IPS-15b (cell line): Measurements from ENCODE around the gene PPA2.

Experiments
- H3K27me3 ChIP-seq: one replicate; pipeline ENCODE4 v1.6.1; 2013; ENCODE audit warnings: low read length; ENCODE audit not compliant: control insufficient read depth, insufficient read depth
- H3K36me3 ChIP-seq: one replicate; pipeline ENCODE4 v1.6.1; 2013; ENCODE audit warnings: low read length; ENCODE audit not compliant: control insufficient read depth, insufficient read depth
- H3K4me1 ChIP-seq: one replicate; pipeline ENCODE4 v1.6.1; 2013; ENCODE audit warnings: mild to moderate bottlenecking, low read length; ENCODE audit not compliant: control insufficient read depth, insufficient read depth
- H3K4me3 ChIP-seq: one replicate; pipeline ENCODE4 v1.5.1; 2013; ENCODE audit warnings: low read depth, low read length
- H3K9ac ChIP-seq: one replicate; pipeline ENCODE4 v1.6.1; 2013; ENCODE audit warnings: low read depth, mild to moderate bottlenecking, low read length
- H3K9me3 ChIP-seq: one replicate; pipeline ENCODE4 v1.6.1; 2013; ENCODE audit warnings: mild to moderate bottlenecking, low read length; ENCODE audit not compliant: control insufficient read depth, insufficient read depth

The PPA2 gene

DNA sequence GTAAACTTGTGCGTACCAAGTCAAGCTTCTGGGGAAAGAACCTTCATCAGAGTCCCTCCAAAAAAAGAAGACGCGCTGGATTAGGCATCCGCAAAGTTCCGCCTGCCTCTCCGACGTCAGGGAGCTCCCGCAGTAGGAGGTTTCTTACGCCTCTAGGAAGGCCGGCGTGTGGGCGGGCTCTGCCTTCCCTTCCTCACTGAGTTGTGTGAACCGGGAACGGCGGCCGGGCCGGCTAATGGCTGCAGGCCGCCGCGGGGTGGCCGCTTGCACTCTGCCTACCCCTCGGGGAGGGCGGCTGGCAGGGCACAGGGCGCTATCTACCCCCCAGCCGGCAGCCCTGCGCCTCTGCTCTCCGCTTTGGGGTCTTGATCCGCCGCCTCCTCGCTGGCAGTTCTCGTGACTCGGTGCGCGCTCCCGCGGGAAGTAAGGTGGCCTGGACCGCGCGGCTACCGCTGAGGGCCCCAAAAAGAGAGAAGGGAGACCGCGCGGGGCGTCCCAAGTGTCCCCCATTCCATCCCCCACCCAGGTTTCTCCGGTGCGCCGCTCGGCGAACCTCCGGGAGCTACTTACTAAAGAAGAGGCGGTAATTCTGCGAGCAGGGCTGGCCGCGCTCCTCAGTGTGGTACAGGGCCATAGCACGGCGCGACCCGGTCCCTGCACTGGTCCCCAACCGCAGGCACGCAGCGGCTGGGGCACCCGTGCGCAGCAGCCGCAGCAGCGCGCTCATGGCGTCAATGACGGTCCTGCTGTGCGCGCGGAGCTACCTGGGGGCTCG is at the start of gene PPA2:
Gene PPA2, minus strand, starts transcription at position 739 of the 775 bp plus-strand sequence. Its CDS starts 12 bp downstream, at position 727.
- Histone ChIP-seq H3K36me3 (no peaks in the 10 kb centered on the region), H3K9ac (peak within 1 kb of the TSS; percentile 86), H3K4me1 (peaks cover 4% of the 10 kb centered on the region), H3K9me3 (no peaks in the 10 kb centered on the region), H3K4me3 (peak within 1 kb of the TSS; percentile 85), H3K27me3 (peaks cover 5% of the 10 kb centered on the region)

DNA sequence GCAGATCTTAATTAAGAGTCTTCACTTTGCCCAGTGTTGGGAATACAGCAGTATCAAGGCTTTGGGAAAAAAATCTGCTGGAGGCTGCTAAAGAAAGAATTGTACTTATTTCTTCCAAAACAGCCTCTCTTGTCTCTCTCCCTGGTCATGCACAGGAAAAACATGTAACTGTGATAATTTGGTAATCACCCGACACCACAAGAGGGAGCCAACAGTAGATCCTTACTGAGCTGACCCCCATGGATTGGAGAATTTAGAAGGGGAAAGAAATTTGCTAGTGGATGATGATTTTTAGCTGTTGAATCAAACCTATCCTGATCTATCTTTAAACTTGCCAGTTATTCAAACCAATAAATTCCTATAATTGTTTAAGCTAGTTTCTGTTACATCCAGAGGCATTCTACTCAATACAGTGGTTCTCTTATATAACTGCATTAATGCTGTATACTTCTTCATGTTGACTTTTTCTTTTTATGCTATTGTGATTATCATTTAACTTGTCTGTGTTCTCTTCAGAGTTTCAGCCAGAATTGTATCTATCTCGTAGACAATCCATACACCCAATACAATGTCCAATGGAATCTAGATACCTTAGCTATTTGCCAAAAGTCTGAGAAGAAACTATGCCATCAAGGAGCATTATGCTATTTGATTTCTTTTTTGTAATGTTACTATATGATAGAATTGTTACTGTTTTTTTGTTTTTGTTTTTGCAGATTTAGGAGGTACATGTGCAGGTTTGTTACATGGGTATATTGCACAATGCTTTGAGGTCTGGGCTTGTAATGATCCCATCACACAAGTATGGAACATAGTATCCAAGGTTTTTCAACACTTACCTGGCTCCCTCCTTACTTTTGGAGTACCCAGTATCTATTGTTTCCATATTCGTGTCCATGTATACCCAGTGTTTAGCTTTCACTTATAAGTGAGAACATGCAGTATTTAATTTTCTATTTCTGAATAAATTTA is 47.2 kb upstream of the PPA2 start:
- no peaks in the 10 kb centered on the region for H3K27me3 ChIP-seq
- no peak overlapping the region for H3K9ac ChIP-seq
- H3K4me3 ChIP-seq, result no peak overlapping the region
- no peaks in the 10 kb centered on the region for H3K9me3 ChIP-seq
- no peaks in the 10 kb centered on the region for H3K36me3 ChIP-seq
- no peaks in the 10 kb centered on the region for H3K4me1 ChIP-seq

DNA sequence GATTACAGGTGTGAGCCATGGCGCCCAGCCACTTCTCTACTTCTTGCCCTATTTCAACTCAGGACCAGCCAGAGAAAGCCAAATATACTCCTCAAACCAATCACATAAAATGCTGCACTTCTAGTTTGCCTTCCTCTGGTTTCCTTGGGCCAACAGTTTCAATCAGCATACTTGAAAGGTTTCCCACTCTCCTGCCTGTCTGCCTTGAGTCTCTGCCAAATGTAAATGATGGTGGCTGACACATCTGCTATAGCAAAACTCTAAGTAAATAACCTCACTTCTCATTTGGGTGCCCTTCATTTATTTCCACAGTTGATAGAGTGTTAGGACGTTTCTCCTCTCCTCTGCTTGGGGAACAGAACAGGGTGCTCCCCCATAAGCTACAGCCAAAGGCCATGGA is 36.4 kb upstream of the PPA2 start:
- H3K4me1 ChIP-seq, result no peaks in the 10 kb centered on the region
- no peaks in the 10 kb centered on the region for H3K27me3 ChIP-seq
- no peak overlapping the region for H3K4me3 ChIP-seq
- no peak overlapping the region for H3K9ac ChIP-seq
- H3K36me3 ChIP-seq, result no peaks in the 10 kb centered on the region
- no peaks in the 10 kb centered on the region for H3K9me3 ChIP-seq

DNA sequence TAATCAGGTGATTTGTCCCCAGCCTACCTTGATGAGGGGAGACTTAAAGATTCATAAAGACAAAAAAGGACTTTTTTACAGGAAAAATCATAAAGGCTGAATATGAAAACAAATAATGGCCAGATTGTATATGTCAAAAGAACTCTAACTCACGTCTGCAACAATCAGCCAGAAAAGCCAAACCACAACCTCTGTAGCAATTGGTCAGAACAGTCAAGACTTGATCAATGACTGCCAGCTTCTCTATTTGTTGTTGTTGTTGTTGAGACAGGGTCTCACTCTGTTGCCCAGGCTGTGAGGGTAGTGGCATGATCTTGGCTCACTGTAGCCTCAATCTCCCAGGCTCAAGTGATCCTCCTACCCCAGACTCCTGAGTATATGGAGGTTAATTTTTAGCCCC is 35.9 kb upstream of the PPA2 start:
- Histone ChIP-seq H3K9me3 (no peaks in the 10 kb centered on the region), H3K4me1 (no peaks in the 10 kb centered on the region), H3K27me3 (no peaks in the 10 kb centered on the region), H3K9ac (no peak overlapping the region), H3K4me3 (no peak overlapping the region), H3K36me3 (no peaks in the 10 kb centered on the region)

DNA sequence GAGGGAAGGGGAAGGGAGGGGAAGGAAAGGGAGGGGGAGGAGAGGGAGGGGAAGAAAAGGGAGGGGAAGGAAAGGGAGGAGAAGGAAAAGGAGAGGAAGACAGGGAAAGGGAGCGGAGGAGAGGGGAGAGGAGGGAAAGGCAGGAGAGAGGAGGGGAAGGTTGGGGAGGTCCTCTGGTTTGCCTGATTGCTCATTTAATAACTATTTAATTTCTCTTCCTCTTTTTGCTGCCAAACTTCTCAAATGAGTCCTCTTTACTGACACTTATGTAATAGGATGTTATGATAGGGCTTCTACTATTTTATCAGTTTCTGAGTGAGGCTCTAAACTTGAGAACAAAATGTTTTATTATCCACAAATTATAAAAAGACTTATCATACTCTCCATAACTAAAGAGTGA is 35.4 kb upstream of the PPA2 start:
- no peak overlapping the region for H3K9ac ChIP-seq
- H3K4me3 ChIP-seq, result no peak overlapping the region
- no peaks in the 10 kb centered on the region for H3K27me3 ChIP-seq
- H3K4me1 ChIP-seq, result no peaks in the 10 kb centered on the region
- H3K9me3 ChIP-seq, result no peaks in the 10 kb centered on the region
- H3K36me3 ChIP-seq, result no peaks in the 10 kb centered on the region

DNA sequence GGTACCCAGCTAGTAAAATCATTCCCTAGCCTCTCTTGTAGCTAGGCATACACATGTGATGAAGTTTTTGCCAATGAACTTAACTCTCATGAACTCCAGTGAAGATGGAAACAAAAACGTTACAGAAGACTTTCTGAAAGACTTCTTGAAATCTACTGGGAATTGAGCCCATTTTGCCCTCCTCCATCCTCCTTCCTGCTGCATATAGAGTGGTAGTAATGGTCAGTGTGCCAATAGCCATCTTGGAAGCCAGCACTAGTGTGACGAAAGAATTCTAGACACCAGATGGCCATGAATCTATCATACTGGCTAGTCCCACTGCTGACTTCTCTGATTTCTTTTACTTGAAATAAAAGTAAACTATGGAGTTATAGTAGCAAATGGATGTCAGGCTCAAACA is 30.9 kb upstream of the PPA2 start:
- Histone ChIP-seq H3K9ac (no peak overlapping the region), H3K27me3 (no peaks in the 10 kb centered on the region), H3K4me3 (no peak overlapping the region)

DNA sequence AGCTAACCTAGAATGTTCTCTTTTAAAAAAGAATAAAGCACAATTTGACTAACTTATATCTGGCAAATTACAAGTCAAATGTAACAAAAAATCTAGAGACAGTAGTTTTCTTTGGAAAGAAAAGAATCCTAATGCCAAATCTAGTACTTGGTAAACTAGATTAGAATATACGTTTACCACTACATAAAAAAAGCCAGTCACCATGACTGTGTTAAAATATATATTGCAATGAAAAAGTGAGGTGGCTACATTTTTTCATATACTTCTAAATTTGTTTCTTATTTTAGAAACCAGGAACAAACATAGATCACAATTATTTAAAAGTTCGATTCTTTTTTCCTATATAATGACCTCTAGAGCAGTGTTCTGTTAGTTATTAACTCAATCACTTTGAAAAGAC is 29.6 kb upstream of the PPA2 start:
- Histone ChIP-seq H3K4me1 (no peaks in the 10 kb centered on the region), H3K36me3 (no peaks in the 10 kb centered on the region), H3K27me3 (no peaks in the 10 kb centered on the region), H3K9ac (no peak overlapping the region), H3K4me3 (no peak overlapping the region), H3K9me3 (no peaks in the 10 kb centered on the region)

More for the DNA sequence above, 30.9 kb upstream of the PPA2 start:
- no peaks in the 10 kb centered on the region for H3K4me1 ChIP-seq
- H3K36me3 ChIP-seq, result no peaks in the 10 kb centered on the region
- H3K9me3 ChIP-seq, result no peaks in the 10 kb centered on the region

DNA sequence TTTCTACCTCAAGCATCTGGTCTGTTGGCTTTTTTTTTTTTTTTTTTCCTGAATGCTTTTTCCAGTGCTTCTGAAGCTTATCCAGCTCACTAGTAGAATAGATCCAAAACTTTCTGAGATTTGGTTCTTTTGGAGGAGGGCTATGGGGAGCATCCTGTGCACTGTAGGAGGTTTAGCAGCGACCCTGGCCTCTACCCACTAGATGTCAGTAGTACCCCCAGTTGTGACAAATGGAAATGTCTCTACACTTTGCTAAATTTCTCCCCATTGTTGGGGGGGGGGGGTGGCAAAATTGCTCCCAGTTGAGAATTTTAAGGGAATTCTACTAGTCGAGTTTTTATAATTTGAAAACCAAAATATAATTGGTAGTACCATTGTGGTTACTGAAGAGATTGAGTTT is 23.0 kb upstream of the PPA2 start:
- Histone ChIP-seq H3K9ac (no peak overlapping the region), H3K27me3 (no peaks in the 10 kb centered on the region), H3K4me1 (no peaks in the 10 kb centered on the region), H3K4me3 (no peak overlapping the region), H3K36me3 (no peaks in the 10 kb centered on the region), H3K9me3 (no peaks in the 10 kb centered on the region)

DNA sequence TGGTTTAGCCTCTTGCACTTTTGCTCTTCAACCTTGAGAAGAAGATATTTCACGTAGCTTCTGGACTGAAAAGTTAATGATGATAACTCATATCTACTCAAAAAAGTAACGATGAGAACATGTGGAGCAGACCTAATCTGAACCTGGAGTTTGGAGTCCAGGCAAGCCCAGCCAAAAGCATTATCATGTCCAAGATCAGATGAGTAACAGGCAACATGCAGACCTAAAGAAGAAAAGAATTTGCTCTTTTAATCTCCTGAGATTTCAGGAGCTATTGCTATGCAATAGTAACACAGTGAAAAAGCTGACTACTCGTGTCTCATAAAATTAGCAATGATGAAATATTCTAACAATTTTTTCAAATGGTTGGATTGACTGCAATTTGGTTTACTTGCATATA is 21.8 kb upstream of the PPA2 start:
- H3K9ac ChIP-seq, result no peak overlapping the region
- no peaks in the 10 kb centered on the region for H3K27me3 ChIP-seq
- no peaks in the 10 kb centered on the region for H3K9me3 ChIP-seq
- H3K36me3 ChIP-seq, result no peaks in the 10 kb centered on the region
- H3K4me1 ChIP-seq, result no peaks in the 10 kb centered on the region
- no peak overlapping the region for H3K4me3 ChIP-seq

DNA sequence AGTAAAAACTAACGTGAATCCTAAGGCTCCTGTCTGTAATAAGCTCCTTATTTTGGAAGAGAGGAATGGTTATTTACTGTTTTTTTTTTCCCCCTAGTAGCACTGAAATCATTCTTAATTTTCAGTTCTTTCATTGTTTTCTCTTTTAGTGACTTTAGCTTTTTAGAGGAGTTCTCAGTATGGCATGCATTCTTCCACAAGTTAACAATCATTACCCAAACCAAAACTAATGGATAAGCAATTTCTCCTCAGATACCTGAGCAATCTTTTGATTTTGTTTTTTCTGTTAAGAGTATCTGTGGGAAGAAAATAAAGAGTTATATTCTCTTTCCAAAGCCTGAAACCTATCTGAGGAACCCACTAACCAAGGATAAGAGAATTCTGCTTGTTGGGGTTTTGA is 16.7 kb upstream of the PPA2 start:
- Histone ChIP-seq H3K27me3 (no peaks in the 10 kb centered on the region), H3K4me3 (no peak overlapping the region), H3K9me3 (peaks cover 3% of the 10 kb centered on the region), H3K36me3 (no peaks in the 10 kb centered on the region), H3K4me1 (no peaks in the 10 kb centered on the region), H3K9ac (no peak overlapping the region)

DNA sequence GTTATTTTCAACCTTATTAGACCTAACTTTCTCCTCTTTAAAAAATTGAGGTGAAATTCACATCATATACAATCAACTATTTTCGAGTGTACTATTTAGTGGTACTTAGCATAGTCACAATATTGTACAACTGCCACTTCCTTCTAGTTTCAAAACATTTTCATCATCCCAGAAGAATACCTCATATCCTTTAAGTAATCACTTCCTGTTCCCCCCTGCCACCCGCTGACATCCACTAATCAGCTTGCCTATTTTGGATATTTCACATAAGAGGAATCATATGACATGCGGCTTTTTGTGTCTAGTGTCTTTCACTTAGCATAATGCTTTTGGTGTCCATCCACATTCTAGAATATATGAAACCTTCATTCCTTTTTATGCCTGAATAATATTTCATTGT is 10.0 kb upstream of the PPA2 start:
- H3K27me3 ChIP-seq, result no peaks in the 10 kb centered on the region
- H3K9me3 ChIP-seq, result no peaks in the 10 kb centered on the region
- no peak overlapping the region for H3K9ac ChIP-seq
- H3K36me3 ChIP-seq, result no peaks in the 10 kb centered on the region
- no peaks in the 10 kb centered on the region for H3K4me1 ChIP-seq
- no peak overlapping the region for H3K4me3 ChIP-seq

DNA sequence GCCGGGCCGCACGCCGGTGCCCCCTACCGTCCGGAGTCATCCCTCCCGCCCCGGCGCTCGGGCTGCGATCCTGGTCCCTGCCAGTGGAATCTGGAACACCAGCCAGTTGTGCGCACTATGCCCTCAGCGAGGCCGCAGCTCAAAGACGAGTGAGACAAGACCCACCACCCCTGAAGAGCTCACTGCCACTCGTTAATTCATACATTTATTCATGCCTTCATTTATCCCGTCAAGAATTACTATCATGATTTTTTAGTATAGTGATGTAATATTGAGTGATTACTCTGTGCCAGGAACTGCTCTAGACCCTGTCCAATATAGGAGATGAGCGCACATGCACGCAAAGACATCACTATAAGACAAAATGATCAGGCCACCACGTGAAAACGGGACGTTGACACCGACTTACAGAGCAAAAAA is 247 bp upstream of the PPA2 start:
- H3K9ac ChIP-seq, result no peak overlapping the region
- H3K36me3 ChIP-seq, result no peaks in the 10 kb centered on the region
- peaks cover 5% of the 10 kb centered on the region for H3K27me3 ChIP-seq
- peak overlapping the region; percentile 85 for H3K4me3 ChIP-seq
- peaks cover 4% of the 10 kb centered on the region for H3K4me1 ChIP-seq
- H3K9me3 ChIP-seq, result no peaks in the 10 kb centered on the region
